Mesothelial cell of epicardium (in vitro differentiated cells): ENCODE data around the gene LRMDA. TPM values are rescaled to one million over a fixed set of nuclear protein-coding genes. Genes with fewer than 3 reads are reported as not detected.
A peak's percentile ranks its signal among the peaks of the same experiment; 100 is the strongest.

Source experiments
- DNase-seq, 2 experiments: peaks; one replicate each; pipeline ENCODE4 v3.0.0; 2021; ENCODE audit warnings: low spot score in 2 of 2; ENCODE audit not compliant: unreplicated experiment in 2 of 2
- H3K27ac Mint-ChIP-seq: 2 replicates; pipeline ENCODE4 v1.8.0; 2021; ENCODE audit warnings: mixed read lengths
- H3K27me3 Mint-ChIP-seq: 2 replicates; pipeline ENCODE4 v1.8.0; 2021; ENCODE audit warnings: low read depth, mixed read lengths
- H3K36me3 Mint-ChIP-seq: 2 replicates; pipeline ENCODE4 v1.8.0; 2021; ENCODE audit warnings: mixed read lengths
- H3K4me1 Mint-ChIP-seq: 2 replicates; pipeline ENCODE4 v1.8.0; 2021; ENCODE audit warnings: mixed read lengths
- H3K4me3 Mint-ChIP-seq: 2 replicates; pipeline ENCODE4 v1.8.0; 2021; ENCODE audit warnings: mild to moderate bottlenecking, moderate library complexity, mixed read lengths
- H3K9me3 Mint-ChIP-seq: 2 replicates; pipeline ENCODE4 v1.8.0; 2021; ENCODE audit warnings: mixed read lengths
- total RNA-seq: library from RNA; stranded (reverse); gene quantifications from 3 replicates; pipeline ENCODE4 v1.2.1, GENCODE V29; 2021
- TF ChIP-seq, protein P1 (sequence below): fragments of 200-600 bp; sonication (generic); IDR thresholded peaks from one replicate; pipeline ENCODE4 v1.5.0; 2021; ENCODE audit warnings: antibody characterized with exemption; ENCODE audit not compliant: unreplicated experiment

Gene LRMDA
- total RNA-seq = 2.0 to 3.3 TPM (median 2.7 TPM) in 3 replicates

DNA sequence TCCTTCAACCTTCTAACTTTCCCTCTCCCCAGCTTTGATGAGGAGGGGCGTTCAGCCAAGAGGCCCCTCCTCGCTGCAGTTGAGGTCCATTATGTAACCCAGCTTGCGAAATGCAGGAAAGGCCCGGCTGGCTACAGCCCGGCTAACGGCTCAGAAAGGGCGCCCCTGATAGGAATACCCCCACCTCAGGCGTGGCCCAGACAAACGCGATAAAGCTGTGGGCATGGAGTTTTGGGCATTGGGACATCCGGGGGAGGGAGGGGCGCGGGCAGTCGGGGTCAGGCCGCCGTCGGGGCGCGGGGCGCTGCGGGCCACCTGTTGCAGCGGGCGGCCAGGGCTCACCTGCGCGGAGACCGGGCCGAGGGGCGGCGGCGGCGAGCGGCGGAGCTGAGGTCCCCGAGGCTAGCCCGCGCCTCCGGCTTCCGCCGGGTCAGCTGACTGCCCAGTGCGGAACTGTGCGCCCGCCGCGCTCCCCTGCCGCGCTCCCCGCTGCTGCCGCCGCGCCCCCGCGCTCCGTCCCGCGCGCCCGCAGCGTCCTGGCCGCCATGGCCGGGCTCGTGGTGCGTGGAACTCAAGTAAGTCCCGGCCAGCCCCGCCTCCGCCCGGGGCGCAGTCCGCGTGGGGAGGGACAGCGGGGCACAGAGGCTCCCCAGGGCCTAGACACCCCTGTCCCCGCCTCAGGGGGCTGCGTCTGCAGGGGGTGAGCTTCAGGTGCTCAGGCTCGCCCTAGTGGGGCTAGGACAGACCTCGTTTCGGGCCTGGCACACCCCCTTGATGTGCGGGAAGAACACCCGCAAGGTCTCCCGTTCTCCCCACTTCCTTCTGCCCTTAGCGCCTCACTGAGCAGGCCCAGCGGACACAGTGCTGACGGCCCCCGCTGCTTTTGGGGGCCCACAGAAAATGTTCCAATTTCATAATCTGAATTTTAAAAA lies at the start of gene LRMDA:
LRMDA (plus strand) TSS at position 445 of the 932 bp plus-strand sequence.
- Mint-ChIP-seq H3K4me3 (peak within 1 kb of the TSS; percentile 73), H3K4me1 (peaks cover 45% of the 10 kb centered on the region), H3K9me3 (no peaks in the 10 kb centered on the region), H3K27me3 (peaks cover 51% of the 10 kb centered on the region), H3K27ac (no peak within 1 kb of the TSS), H3K36me3 (no peaks in the 10 kb centered on the region)
- TF ChIP-seq, protein P1, sequence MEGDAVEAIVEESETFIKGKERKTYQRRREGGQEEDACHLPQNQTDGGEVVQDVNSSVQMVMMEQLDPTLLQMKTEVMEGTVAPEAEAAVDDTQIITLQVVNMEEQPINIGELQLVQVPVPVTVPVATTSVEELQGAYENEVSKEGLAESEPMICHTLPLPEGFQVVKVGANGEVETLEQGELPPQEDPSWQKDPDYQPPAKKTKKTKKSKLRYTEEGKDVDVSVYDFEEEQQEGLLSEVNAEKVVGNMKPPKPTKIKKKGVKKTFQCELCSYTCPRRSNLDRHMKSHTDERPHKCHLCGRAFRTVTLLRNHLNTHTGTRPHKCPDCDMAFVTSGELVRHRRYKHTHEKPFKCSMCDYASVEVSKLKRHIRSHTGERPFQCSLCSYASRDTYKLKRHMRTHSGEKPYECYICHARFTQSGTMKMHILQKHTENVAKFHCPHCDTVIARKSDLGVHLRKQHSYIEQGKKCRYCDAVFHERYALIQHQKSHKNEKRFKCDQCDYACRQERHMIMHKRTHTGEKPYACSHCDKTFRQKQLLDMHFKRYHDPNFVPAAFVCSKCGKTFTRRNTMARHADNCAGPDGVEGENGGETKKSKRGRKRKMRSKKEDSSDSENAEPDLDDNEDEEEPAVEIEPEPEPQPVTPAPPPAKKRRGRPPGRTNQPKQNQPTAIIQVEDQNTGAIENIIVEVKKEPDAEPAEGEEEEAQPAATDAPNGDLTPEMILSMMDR = no peak
- DNase-seq = no peak

DNA sequence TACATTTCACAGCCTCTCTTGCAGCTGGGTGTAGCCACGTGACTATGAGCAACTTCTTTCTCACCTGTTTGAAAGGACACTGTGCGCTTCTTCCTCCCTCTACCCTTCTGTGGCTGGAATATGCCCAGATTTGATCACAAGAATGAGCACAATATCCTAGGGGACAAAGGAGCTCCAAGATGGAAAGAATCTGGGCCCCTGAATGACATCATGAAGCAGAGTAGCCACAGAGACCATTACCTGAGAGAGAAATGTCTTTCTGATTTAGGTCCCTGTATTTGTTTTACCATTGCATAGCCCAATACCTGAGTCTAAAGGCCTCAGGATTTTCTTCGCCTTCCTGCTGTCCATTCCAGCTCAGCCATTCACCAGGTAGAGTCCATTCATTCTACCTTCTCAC lies 45.3 kb upstream of the LRMDA start:
- Mint-ChIP-seq H3K36me3 (peaks cover 26% of the 10 kb centered on the region), H3K27me3 (peaks cover 80% of the 10 kb centered on the region), H3K9me3 (peaks cover 20% of the 10 kb centered on the region), H3K4me1 (no peaks in the 10 kb centered on the region), H3K27ac (no peak overlapping the region), H3K4me3 (no peak overlapping the region)
- TF ChIP-seq, protein P1 = no peak
- DNase-seq = no peak

DNA sequence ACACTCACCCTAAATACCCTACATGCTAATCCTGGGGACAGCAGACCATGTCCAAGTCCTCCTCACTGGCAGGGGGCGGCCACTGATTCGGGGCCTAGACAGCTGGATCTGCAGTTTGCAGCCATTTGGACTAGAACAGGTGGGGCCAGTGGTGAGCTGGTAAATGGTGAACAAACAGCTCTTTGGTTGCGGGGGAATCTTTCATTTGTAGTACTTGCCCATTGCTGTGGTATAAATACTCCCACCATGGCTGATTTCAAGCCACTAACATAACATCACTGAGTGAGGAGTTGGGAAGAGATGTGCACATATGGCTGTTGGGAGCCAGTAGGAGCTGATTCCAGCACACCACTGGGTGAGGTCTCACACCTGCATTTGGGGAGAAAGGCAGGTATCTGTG lies 43.3 kb upstream of the LRMDA start:
- no peaks in the 10 kb centered on the region for H3K4me1 Mint-ChIP-seq
- DNase-seq = no peak
- TF ChIP-seq, protein P1 = no peak
- peaks cover 81% of the 10 kb centered on the region for H3K27me3 Mint-ChIP-seq
- no peak overlapping the region for H3K27ac Mint-ChIP-seq
- H3K4me3 Mint-ChIP-seq = no peak overlapping the region
- H3K9me3 Mint-ChIP-seq = peaks cover 20% of the 10 kb centered on the region
- peaks cover 33% of the 10 kb centered on the region for H3K36me3 Mint-ChIP-seq

DNA sequence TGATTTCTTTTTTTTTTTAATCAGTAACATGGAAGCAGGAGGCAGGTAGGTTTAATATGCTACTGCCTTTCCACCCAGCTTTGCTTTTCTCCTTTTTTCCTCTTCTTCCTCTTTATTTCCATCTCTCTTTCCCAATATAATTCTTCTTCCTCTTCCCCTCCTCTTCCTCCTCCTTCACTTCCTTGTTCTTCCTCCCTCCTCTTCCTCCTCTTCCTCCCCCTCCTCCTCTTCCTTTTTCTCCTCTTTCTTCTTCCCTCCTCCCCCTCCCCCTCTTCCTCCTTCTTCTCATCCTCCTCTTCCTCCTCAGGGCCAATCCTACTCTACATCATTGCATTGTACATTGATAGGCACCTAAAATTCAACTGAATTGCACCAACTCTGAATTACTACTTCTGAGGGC lies 41.2 kb upstream of the LRMDA start:
- no peak for DNase-seq
- H3K27me3 Mint-ChIP-seq = peaks cover 80% of the 10 kb centered on the region

DNA sequence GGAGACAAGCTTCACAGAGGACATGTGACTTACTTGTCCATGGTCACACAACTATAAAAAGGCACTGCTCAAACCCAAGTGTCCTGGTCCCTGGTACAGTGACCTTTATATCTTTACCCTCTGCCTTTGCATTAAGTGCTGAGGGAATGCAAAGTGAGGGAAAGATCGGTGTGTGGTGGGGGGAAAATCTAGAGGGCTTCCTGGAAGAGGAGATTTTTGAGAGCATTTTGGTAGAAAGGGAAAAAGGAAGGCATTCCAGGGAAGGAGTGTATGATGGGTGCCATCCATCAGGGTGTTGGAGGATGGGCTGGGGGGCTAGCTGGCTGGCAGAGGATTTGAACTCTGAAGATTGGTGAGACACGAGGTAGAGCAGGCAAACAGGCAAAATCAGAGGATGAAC lies 39.2 kb upstream of the LRMDA start:
- Mint-ChIP-seq H3K4me3 (no peak overlapping the region), H3K27me3 (peaks cover 62% of the 10 kb centered on the region), H3K9me3 (peaks cover 7% of the 10 kb centered on the region), H3K27ac (no peak overlapping the region), H3K36me3 (peaks cover 30% of the 10 kb centered on the region), H3K4me1 (peaks cover 12% of the 10 kb centered on the region)
- TF ChIP-seq, protein P1 = no peak
- DNase-seq = no peak

More for the DNA sequence above, 41.2 kb upstream of the LRMDA start:
- Mint-ChIP-seq H3K9me3 (peaks cover 20% of the 10 kb centered on the region), H3K36me3 (peaks cover 43% of the 10 kb centered on the region), H3K4me3 (no peak overlapping the region), H3K4me1 (peaks cover 8% of the 10 kb centered on the region), H3K27ac (no peak overlapping the region)
- TF ChIP-seq, protein P1 = no peak
